ENCODE data around the gene ARHGAP6.

The ARHGAP6 gene

GRCh38 chrX:11103006-11103405 lies 562.7 kb downstream of the ARHGAP6 start:
- DNase-seq (ENCODE audit: low spot score), result no peak

GRCh38 chrX:11100281-11101035 lies 565.3 kb downstream of the ARHGAP6 start:
- DNase-seq (ENCODE audit: low spot score), result peak; percentile 46

- DNase-seq (ENCODE audit: low spot score), result no peak
Measured at GRCh38 chrX:11099465-11099864, 566.3 kb downstream of the ARHGAP6 start.

- DNase-seq (ENCODE audit: low spot score), result no peak
Measured at GRCh38 chrX:11097933-11098332, 567.8 kb downstream of the ARHGAP6 start.

GRCh38 chrX:11089802-11090201 lies 575.9 kb downstream of the ARHGAP6 start:
- no peak for DNase-seq (ENCODE audit: low spot score)

Data from ecto neural progenitor cell (in vitro differentiated cells).